NCI-H1092 (cell line): Measurements from ENCODE around the gene ATG14.
A peak's percentile ranks its signal among the peaks of the same experiment; 100 is the strongest.
"Not testable (repeated sequence)": the region's sequence is repeated elsewhere in the genome, so short reads cannot be mapped to it uniquely, and the experiment has no call there.

Experiments
- DNase-seq: peaks from one replicate; lab custom pipeline; 2025; lab: John Stamatoyannopoulos, UW

The ATG14 gene

GRCh38 chr14:55433880-55434804 lies 22.5 kb upstream of the ATG14 start:
- no peak for DNase-seq

- no peak for DNase-seq
Observed at GRCh38 chr14:55432628-55433027, 21.0 kb upstream of the ATG14 start.

DNA sequence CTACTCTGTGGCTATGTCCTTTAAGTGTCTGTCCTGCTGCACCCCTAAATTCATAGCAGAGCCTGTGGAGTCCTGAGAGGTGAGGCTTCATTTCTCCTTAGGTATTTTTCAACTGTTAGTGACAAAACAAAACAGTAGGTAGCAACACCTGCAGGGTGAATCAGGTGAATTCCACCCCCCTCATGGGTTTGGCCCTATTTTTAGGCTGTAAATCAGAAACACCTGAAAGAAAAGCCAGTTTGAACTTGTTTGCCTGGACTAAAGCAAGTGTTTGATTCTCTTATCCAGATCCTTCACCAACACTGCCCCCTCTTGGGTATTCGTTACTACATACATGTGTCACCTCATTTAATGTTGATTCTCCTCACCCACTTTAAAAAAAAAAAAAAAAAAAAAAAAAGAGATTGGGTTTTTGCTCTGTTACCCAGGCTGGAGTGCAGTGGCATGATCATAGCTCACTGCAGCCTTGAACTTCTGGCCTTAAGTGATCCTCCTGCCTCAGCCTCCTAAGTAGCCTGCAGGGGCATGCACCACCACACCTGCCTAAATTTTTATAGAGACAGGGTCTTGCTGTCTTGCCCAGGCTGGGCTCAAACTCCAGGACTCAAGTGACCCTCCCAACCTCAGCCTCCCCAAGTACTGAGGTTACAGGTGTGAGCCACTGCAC lies 18.5 kb upstream of the ATG14 start:
- peak; percentile 18 for DNase-seq

DNA sequence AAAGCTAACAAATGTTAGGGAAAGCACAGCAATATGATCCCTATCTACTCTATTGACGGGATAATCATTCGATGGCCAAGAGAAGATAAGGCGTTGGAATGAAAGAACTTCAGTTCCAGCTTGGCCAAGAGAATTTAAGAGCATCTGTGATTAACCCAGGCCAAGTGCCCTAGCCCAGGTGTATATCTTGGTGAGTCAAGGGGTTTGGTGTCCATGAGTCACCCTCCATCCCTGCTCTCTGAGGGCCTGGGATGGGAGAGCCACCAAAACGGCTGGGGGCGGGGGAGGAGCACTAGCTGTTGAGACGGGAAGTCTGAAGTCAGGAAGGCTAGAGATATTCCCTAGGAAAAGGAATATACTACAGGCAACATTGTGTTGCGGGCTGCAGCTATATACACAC lies 15.8 kb upstream of the ATG14 start:
- DNase-seq, result no peak

- DNase-seq, result no peak
Observed at GRCh38 chr14:55426891-55427290, 15.3 kb upstream of the ATG14 start.

- DNase-seq, result no peak
Observed at GRCh38 chr14:55425091-55425490, 13.5 kb upstream of the ATG14 start.

- no peak for DNase-seq
Observed at GRCh38 chr14:55423969-55424368, 12.3 kb upstream of the ATG14 start.

DNA sequence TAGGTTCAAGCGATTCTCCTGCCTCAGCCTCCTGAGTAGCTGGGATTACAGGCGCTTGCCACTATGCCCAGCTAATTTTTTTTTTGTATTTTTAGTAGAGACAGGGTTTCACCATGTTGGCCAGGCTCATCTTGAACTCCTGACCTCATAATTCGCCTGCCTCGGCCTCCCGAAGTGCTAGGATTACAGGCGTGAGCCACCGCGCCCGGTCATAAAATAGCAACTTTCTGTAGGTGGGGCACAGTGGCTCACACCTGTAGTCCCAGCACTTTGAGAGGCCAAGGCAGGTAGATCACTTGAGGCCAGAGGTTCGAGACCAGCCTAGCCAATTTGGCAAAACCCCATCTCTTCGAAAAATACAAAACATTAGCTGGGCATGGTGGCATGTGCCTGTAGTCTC lies 10.7 kb upstream of the ATG14 start:
- not testable (repeated sequence) for DNase-seq

DNA sequence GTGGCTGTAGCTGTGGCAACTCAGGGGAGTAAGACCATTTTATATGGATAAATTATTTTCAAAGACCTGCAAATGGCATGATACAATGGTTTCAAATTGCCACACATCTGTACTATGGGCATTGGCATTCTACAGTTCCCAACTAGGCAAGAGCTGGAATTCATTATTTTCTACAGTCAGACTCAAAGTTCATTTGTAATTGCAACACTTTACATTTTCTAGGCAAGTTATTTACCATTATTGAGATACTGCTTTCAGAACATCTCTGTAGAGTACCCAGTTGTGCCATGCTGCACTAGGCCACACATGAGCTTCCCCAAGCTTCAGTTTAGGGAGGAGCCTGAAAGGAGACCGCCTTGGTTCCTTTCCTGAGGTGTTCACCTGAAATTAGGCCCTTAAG lies 8.0 kb upstream of the ATG14 start:
- DNase-seq, result no peak

DNA sequence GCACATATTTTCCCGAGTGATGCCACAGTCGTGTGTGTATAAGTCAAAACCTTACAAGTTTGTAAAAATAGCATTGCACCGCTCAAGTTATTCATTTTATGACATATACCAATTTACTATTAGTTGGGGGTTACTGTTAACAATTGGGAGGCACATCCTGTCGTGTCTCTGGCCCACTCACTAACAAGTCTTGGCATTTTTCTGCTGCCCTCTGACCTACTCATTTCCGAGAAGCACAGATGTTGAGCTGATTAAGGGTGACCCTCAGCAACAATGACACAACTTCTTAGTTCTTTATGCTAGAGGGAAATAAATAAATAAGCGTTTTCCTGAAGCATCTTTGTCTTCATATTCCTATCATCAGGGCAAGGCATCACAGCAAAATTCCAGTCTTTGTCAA lies 6.8 kb upstream of the ATG14 start:
- DNase-seq, result no peak

GRCh38 chr14:55417955-55418354 lies 6.3 kb upstream of the ATG14 start:
- DNase-seq, result no peak

DNA sequence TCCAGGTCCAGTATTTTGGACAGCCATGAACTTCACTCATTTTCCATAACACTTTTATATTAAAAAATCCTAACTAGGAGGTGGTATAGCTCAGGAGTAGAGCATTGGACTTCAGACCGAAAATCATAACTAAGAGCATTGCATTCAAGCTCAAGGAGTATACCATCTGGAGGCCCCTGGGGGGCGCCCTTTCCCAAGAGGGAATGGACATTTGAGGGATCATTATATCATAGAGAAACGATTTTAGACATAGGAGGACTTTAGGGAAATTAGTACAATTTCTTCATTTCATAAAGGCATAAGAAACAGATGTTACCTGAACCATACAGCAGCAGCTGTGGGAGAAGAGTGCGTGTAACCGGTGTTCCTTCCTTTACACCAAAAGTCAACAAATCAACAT lies 5.2 kb upstream of the ATG14 start:
- DNase-seq, result no peak

- DNase-seq, result no peak
Observed at GRCh38 chr14:55414551-55414950, 2.9 kb upstream of the ATG14 start.

DNA sequence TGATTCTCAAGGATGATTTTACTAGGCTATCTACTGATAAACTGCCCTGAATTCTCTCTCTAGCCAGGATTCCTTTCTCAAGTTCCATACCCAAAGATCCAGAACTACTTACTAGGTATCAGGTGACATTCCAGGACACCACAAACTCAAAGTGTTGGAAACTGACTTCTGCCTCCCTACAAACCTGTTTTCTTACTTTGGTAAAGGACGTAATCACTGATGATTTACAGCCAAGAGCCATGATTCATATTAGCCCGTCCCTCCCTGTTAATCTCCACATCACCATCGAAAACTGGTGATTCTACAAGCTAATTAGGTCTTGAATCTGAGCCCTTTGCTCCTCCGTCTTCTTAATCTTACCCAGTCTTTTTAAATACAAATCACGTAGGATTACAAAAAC lies 1.0 kb upstream of the ATG14 start:
- no peak for DNase-seq

DNA sequence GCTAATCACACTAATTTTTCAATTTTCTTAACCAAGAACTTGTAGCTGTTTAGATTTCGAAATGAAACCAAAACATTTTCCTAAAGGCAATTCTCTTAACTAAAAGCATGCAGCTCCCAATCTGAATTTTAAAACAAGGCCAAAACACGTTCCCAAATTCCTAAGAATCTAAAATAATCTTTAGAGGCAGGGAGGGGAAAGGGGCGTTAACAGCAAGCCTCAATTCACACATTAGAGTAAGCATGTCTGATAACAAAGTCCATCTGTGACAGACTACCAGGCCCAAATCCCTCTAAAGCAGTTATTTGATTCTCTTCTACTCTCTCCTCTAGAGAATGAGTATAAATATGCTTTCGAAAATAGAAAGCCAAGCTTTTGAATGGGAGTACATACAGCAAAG lies 754 bp downstream of the ATG14 start:
- no peak for DNase-seq

DNA sequence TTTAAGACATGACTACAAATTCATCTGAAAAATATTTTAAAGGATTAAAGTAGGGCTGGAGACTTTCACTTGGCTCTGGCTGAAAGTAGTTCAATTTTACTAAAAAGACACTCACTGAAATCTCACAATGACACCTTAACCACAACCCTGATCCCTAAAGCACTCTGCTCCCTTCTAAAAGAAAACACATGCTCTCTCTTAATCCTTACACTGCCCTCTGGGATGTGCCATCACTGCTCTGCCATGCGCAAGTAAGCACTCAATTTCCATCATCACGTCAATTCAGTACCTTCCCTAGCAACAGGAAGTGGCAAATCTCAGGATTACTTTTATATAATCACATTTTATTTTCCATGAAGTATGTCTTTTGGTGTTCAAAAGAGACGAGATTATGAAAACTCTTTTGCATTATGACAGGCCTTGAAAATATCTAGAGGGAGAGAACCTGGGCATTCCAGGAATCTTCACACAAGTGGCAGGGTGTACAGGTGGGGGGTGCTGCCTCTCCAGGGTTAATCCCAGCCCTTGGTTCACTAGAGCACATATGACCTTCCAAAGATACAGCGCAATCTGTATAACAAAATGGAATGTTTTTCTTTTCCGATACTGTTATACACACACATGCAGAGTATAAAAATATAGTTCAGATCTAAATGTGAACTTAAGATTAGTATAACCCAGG lies 7.3 kb downstream of the ATG14 start:
- no peak for DNase-seq

- no peak for DNase-seq
Observed at GRCh38 chr14:55401751-55402150, 9.9 kb downstream of the ATG14 start.

DNA sequence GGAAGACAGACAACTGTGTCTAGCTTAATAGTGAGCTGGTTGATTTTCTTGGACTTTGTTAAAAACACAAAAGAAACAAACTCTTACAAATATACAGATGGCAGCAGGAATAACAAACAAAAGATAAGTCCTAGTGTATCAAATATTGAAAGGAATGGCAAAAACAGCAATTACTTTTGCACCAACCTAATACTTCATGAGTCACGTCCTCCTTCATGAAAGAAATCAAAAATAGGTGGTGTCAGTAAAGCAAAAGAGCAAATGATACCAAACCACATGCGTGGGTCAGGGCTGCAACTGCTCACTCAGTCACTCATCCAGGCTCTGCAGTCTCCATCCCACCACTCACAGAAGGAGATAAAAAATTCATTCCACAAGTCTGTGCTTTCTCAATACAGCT lies 11.8 kb downstream of the ATG14 start:
- no peak for DNase-seq

DNA sequence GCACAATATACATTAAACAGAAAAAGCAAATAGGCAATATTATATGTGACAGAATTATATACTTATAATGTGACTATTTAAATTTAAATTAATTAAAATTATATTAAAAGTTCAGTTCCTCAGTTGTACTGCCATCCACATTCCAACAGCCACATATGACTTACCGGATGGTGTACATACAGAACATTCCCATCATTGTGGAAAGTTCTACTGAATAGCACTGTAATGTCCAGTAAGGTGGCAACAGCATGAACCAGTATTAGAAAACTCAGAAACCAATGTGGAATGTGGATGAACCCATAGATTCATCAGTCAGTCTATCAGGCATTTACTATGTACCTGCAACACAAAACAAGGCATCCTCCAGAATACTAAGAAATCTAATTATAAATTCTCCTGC lies 12.4 kb downstream of the ATG14 start:
- no peak for DNase-seq

- DNase-seq, result no peak
Observed at GRCh38 chr14:55398679-55399078, 13.0 kb downstream of the ATG14 start.

DNA sequence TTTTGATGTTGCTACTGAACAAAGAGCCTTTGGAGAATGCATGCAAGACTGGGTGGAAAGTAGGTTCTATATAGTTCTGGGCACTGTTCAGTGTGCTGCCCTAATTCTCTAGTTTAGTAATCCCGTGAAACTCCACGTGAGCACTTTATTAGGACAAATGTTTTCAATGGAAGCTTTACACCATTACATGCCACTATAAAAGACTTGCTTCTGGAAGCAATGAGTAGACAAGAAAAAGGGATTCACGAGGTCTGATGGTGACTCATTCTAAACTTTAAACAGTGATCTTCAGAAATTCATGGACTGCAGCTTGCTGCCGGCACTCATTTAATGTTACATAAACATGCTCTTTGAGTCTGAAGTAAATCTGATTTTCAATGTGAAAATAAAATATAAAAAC lies 22.3 kb downstream of the ATG14 start:
- no peak for DNase-seq

DNA sequence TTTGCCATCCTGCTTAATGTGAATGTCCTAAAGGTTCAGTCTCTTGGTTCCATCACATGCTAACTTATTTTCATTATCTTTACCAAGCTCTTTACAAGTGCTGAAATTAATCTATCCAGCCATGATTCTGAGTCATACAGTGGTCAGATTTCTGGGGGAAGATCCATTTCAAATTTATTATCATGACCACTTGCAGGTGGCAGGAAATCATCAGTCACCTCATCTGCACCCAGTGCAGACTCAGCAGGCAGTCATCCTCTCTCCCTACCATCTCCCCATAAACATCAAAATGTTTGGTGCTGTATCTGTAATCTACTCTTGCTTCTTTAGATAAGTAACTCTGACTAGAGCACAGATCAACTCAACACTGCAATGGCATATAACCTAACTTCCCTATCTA lies 23.5 kb downstream of the ATG14 start:
- DNase-seq, result no peak

- no peak for DNase-seq
Observed at GRCh38 chr14:55387121-55387520, 24.5 kb downstream of the ATG14 start.
